ENCODE results near the gene GPR152.

The GPR152 gene, protein sequence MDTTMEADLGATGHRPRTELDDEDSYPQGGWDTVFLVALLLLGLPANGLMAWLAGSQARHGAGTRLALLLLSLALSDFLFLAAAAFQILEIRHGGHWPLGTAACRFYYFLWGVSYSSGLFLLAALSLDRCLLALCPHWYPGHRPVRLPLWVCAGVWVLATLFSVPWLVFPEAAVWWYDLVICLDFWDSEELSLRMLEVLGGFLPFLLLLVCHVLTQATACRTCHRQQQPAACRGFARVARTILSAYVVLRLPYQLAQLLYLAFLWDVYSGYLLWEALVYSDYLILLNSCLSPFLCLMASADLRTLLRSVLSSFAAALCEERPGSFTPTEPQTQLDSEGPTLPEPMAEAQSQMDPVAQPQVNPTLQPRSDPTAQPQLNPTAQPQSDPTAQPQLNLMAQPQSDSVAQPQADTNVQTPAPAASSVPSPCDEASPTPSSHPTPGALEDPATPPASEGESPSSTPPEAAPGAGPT

DNA sequence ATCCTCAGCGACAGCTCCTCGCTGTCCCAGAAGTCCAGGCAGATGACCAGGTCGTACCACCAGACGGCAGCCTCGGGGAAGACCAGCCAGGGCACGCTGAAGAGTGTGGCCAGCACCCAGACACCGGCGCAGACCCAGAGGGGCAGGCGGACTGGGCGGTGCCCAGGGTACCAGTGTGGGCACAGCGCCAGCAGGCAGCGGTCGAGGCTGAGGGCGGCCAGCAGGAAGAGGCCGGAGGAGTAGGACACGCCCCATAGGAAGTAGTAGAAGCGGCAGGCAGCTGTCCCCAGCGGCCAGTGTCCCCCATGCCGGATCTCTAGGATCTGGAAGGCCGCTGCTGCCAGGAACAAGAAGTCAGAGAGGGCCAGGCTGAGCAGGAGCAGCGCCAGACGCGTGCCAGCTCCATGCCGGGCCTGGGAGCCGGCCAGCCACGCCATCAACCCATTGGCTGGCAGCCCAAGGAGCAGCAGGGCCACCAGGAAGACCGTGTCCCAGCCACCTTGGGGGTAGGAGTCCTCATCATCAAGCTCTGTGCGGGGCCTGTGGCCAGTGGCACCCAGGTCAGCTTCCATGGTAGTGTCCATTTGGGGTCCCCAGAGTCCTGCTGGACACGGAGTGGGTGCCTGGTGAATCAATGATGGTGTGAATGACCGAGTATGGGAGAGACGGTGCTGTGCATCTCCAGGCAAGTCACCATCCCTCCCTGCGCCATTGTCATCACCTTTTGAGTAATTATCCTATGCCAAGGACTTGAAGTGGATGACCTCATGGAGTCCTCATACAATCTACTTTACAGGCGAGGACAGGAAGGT lies at the start of gene GPR152:
Gene GPR152, minus strand, starts transcription at position 589 of the 812 bp plus-strand sequence. Its CDS starts 5 bp downstream, at position 584.
- in situ Hi-C loops (cut with MboI; ENCODE audit: low sequenced_read_pairs), result no loop called here

DNA sequence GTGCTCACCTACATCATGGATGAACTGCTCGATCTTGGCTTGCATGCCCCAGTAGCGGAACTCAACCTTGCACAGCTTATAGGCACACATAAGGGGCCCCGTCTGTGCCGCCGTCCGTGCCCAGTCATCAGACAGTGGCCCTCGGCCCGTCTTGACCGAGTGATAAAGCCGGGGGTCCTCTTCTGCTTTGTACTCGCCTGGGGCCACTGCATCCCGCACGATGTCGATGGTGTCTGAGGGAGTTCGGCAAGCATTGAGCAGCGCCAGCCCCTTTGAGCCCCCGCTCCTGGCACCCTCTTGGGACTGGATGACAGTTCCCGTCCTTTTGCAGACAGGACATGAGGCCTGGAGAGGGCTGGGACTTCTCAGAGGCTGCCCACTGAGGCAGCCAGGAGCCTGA lies 49.3 kb upstream of the GPR152 start:
- in situ Hi-C loops (cut with MboI; ENCODE audit: low sequenced_read_pairs), result no loop called here

GRCh38 chr11:67500831-67501715 lies 48.5 kb upstream of the GPR152 start:
- in situ Hi-C loops (cut with MboI; ENCODE audit: low sequenced_read_pairs), result no loop called here

DNA sequence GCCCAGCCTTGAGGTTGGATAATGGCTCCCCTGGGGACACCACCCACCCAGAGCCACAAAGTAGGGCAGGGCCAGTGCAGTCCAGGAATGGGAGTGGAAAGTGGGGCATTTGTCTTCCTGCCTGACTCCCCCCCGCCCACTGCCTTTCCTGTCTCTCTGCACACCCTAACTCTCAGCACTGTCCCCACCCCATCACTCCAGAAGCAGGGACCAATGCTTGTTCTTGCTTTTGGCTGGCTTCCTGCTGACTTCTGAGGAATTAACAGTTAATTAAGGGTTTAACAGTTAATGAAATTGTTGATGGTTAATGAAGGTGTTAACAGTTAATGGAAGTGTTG lies 47.9 kb upstream of the GPR152 start:
- in situ Hi-C loops (cut with MboI; ENCODE audit: low sequenced_read_pairs), result no loop called here

DNA sequence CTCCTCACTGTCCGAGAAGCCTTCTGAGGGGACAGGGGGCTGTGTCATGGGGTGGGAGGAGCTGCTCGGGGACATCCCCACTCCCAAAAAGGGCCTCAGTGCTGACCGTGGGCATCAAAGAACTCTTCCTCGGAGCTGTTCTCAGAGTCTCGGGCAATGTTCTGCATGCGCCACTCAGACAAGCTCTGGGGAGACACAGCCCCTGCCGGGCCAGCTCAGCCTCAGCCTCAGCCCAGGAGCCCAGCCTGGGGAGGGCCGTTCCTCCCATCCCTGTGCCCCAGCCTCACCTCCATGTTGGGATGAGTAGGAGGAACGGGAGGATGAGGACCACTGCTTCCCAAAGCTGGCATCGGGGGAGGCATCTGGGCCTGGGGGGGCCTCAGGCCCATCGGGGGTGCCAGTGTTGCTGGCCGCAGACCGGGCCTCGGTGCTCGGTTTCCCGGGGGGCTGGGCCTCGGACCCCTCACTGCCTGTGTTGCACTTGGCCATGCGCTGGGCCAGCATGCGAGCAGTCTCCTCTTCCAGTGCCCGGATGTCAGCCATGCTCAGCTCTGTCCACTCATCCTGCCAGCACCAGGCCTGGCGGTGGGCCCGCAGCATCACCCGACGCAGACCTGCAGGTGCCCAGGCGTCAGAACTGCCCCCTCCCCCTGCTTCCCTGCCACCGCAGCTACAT lies 47.4 kb upstream of the GPR152 start:
- in situ Hi-C loops (cut with MboI; ENCODE audit: low sequenced_read_pairs), result no loop called here

GRCh38 chr11:67498544-67498972 lies 46.0 kb upstream of the GPR152 start:
- in situ Hi-C loops (cut with MboI; ENCODE audit: low sequenced_read_pairs), result no loop called here

DNA sequence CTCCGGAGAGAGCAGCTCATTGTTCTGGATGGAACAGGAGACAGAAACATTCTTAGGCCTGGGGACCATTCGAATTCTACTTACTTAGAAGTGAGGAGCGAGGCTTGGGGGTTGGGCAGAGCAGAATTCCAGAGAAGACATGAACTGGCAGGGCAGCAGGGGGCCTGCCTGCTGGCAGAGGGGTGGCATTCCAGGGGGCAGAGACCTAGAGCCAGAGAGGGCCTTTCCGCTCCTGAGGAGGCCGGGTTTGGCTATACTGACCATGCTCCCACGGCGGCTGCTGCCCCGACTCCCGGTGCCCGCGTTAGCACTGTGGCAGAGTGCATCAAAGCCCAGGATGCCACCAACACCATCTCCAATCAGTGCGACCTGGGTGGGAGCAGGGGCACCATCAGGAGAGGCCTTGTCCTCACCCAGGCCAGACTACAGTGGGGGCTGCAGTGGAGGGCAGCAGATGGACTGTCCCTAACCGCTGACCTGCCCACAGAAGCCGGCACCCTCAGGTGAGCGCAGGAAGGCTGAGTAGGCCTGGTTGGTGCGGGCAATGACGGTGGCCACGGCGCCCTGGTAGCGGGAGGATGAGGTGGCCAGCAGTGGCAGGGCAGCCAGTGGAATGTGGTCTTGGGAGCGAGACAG lies 45.2 kb upstream of the GPR152 start:
- in situ Hi-C loops (cut with MboI; ENCODE audit: low sequenced_read_pairs), result no loop called here

GRCh38 chr11:67496113-67496512 lies 43.6 kb upstream of the GPR152 start:
- in situ Hi-C loops (cut with MboI; ENCODE audit: low sequenced_read_pairs), result no loop called here

- in situ Hi-C loops (cut with MboI; ENCODE audit: low sequenced_read_pairs), result no loop called here
These were observed 42.9 kb upstream of the GPR152 start for GRCh38 chr11:67495234-67496005.

DNA sequence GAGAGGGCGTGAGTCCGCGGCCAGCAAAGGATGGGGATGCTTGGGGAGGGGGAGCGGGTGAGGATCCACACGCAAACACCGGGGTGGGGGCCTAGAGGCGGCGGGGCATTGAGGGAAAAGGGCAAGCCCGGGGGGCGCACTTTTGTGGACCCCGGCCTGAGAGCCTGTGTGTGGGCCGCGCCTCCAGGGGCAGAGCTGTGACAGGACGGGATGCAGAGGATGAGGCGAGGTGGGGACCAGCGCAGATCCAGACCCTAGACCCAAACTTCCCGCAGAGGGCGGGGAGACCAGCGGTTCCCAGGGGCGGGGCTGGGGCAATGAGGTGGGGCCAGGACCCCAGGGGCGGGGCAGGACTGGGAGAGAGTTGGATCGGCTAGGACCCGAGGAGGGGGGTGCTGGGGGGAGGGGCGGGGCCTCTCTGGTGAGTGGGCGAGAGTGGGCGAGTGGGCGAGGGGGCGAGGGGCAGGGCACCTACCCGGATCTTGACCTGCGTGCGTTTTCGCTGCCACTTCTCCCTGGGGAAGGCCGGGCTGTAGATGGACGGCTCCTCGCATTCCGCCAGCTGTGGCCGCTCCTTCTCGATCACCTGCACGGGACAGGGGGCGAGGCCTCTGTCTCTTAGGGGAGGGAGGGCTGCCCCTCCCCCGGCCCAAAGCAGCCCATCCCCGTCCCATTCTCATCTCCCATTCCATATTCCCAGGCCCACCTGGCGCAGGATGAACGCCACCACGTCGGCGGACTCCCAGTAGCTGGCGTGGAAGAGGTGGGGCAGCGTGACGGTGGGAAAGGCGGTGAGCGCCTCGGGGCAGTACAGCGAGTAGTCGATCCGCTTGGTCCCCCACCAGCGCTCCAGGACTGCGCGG lies 42.1 kb upstream of the GPR152 start:
- in situ Hi-C loops (cut with MboI; ENCODE audit: low sequenced_read_pairs), result no loop called here

- in situ Hi-C loops (cut with MboI; ENCODE audit: low sequenced_read_pairs), result no loop called here
These were observed 41.2 kb upstream of the GPR152 start for GRCh38 chr11:67493548-67494370.

- in situ Hi-C loops (cut with MboI; ENCODE audit: low sequenced_read_pairs), result no loop called here
These were observed 40.4 kb upstream of the GPR152 start for GRCh38 chr11:67492801-67493547.

DNA sequence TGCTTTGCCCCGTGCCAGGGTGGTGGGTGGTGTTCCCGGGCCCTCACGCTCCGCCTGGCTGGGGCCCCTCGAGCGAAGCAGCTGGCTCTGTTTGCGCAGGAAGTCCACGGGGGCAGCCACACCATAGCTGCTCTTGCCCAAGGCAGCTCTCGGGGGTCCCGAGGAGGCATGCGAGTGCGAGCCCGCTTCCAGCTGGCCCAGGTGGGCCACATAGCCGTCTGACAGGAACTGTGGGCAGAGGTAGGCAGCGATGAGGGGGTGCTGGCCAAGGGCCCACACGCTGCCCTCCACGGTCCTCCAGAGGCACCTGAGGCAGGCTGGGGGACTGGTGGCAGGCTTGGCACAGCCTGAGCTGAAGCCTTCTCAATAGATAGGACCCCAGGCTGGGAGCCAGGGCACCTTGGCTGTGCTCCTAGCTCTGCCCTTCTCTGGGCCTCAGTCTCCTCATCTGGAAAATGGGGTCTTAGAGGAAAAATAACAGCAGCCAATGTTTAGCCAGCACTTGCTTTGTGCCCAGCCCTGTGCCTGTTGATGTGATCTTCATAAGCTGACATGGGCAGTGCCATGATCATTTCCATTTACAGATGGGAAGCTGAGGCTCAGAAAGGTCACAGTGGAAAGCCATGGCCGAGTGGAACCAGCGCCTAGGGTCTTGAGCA lies 39.7 kb upstream of the GPR152 start:
- in situ Hi-C loops (cut with MboI; ENCODE audit: low sequenced_read_pairs), result no loop called here

DNA sequence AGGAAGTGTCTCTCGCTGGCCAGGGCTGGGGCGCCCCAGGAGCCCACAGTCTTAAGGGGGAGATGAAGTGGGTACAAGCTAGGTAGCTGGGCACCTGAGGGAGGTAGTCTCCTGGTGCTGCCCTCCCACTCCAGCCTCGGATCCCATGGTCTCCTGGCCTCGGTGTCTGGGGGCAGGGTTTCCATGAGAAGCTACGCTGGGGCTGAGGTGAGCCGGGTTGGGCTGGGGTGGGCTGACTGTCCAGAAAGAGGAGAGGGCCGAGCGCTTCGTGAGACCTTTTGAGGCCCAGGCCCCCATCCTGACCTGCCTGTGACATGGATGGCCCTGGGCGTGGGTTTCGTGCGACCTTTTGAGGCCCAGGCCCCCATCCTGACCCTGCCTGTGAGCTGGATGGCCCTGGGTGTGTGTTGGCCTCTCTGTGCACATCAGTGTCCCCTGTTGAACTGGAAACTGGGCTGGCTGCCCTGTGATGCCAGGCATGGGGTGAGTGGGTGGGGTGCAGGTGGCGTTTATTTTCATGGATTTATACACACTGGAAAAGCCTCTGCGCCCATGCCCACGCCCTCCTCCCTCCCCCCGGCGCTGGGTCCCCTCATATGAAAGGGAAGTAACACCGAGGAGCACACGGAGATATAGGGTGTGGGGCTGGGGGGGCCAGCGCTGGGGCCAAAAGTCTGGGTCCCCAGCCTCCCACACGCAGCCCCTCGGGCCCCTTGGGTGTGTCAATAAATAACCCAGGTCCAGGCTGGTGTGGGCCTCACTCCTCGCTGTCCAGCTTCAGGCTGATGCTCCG lies 38.9 kb upstream of the GPR152 start:
- in situ Hi-C loops (cut with MboI; ENCODE audit: low sequenced_read_pairs), result no loop called here

DNA sequence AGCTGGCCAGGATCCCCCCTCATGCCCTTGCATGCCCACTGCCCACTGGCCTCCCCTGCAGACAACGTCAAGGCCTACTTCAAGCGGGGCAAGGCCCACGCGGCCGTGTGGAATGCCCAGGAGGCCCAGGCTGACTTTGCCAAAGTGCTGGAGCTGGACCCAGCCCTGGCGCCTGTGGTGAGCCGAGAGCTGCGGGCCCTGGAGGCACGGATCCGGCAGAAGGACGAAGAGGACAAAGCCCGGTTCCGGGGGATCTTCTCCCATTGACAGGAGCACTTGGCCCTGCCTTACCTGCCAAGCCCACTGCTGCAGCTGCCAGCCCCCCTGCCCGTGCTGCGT lies 38.2 kb upstream of the GPR152 start:
- in situ Hi-C loops (cut with MboI; ENCODE audit: low sequenced_read_pairs), result no loop called here

Measured in HL-60/S4 treated with retinoic acid at 250 ng/mL for 4 days and 3 days (cell line).